ENCODE results near the gene SLC35G3.
A peak's percentile ranks its signal among the peaks of the same experiment; 100 is the strongest.
"Not testable (repeated sequence)": the region's sequence is repeated elsewhere in the genome, so short reads cannot be mapped to it uniquely, and the experiment has no call there.

SLC35G3 gene

GRCh38 chr17:35213412-35213940 lies 19.3 kb upstream of the SLC35G3 start:
- DNase-seq (ENCODE audit: low read depth in 2 of 2) = no peak
- no peak for TF ChIP-seq CTCF (IDR thresholded peaks at IDR 0.05; ENCODE audit: low read depth, low read length)
- no peak overlapping the region for H3K4me3 ChIP-seq (replicated peaks in 1 of 2; ENCODE audit: low read depth in 2 of 2, low read length in 2 of 2)

- no peak overlapping the region for H3K4me3 ChIP-seq (replicated peaks in 1 of 2; ENCODE audit: low read depth in 2 of 2, low read length in 2 of 2)
- no peak for TF ChIP-seq CTCF (IDR thresholded peaks at IDR 0.05; ENCODE audit: low read depth, low read length)
- no peak for DNase-seq (ENCODE audit: low read depth in 2 of 2)
These were observed 18.5 kb upstream of the SLC35G3 start for GRCh38 chr17:35212668-35213067.

- no peak overlapping the region for H3K4me3 ChIP-seq (replicated peaks in 1 of 2; ENCODE audit: low read depth in 2 of 2, low read length in 2 of 2)
- no peak for TF ChIP-seq CTCF (IDR thresholded peaks at IDR 0.05; ENCODE audit: low read depth, low read length)
- no peak for DNase-seq (ENCODE audit: low read depth in 2 of 2)
These were observed 16.5 kb upstream of the SLC35G3 start for GRCh38 chr17:35210741-35211140.

- H3K4me3 ChIP-seq (replicated peaks in 1 of 2; ENCODE audit: low read depth in 2 of 2, low read length in 2 of 2); DNase-seq (ENCODE audit: low read depth in 2 of 2): not testable (repeated sequence)
These were observed 8.4 kb upstream of the SLC35G3 start for GRCh38 chr17:35202582-35202981.

- H3K4me3 ChIP-seq (replicated peaks in 1 of 2; ENCODE audit: low read depth in 2 of 2, low read length in 2 of 2); DNase-seq (ENCODE audit: low read depth in 2 of 2): not testable (repeated sequence)
These were observed 869 bp upstream of the SLC35G3 start for GRCh38 chr17:35195062-35195461.

- no peak for DNase-seq (ENCODE audit: low read depth in 2 of 2)
- no peak overlapping the region for H3K4me3 ChIP-seq (replicated peaks in 1 of 2; ENCODE audit: low read depth in 2 of 2, low read length in 2 of 2)
- TF ChIP-seq CTCF (IDR thresholded peaks at IDR 0.05; ENCODE audit: low read depth, low read length) = no peak
These were observed 1.5 kb downstream of the SLC35G3 start for GRCh38 chr17:35192708-35193107.

- TF ChIP-seq CTCF (IDR thresholded peaks at IDR 0.05; ENCODE audit: low read depth, low read length) = no peak
- no peak overlapping the region for H3K4me3 ChIP-seq (replicated peaks in 1 of 2; ENCODE audit: low read depth in 2 of 2, low read length in 2 of 2)
- no peak for DNase-seq (ENCODE audit: low read depth in 2 of 2)
These were observed 3.0 kb downstream of the SLC35G3 start for GRCh38 chr17:35191001-35191695.

- DNase-seq (ENCODE audit: low read depth in 2 of 2) = peak; percentile 32 to 33
- no peak overlapping the region for H3K4me3 ChIP-seq (replicated peaks in 1 of 2; ENCODE audit: low read depth in 2 of 2, low read length in 2 of 2)
- TF ChIP-seq CTCF (IDR thresholded peaks at IDR 0.05; ENCODE audit: low read depth, low read length) = no peak
These were observed 4.9 kb downstream of the SLC35G3 start for GRCh38 chr17:35189291-35189690.

Data from cardiac fibroblast (primary cell).